ENCODE results near the gene SLC16A12.

SLC16A12 gene

GRCh38 chr10:89505640-89506275 is 29.6 kb downstream of the SLC16A12 start:
- DNase-seq = no peak

- DNase-seq = no peak
Observed at GRCh38 chr10:89504691-89505090, 30.7 kb downstream of the SLC16A12 start.

- DNase-seq = no peak
Observed at GRCh38 chr10:89503652-89504370, 31.6 kb downstream of the SLC16A12 start.

GRCh38 chr10:89503151-89503550 is 32.2 kb downstream of the SLC16A12 start:
- no peak for DNase-seq

- DNase-seq = no peak
Observed at GRCh38 chr10:89502549-89502948, 32.8 kb downstream of the SLC16A12 start.

GRCh38 chr10:89494575-89494974 is 40.8 kb downstream of the SLC16A12 start:
- DNase-seq = no peak

- DNase-seq = no peak
Observed at GRCh38 chr10:89494068-89494467, 41.3 kb downstream of the SLC16A12 start.

GRCh38 chr10:89491932-89492331 is 43.5 kb downstream of the SLC16A12 start:
- no peak for DNase-seq

GRCh38 chr10:89490596-89491335 is 44.6 kb downstream of the SLC16A12 start:
- no peak for DNase-seq

GRCh38 chr10:89482256-89482655 is 53.1 kb downstream of the SLC16A12 start:
- DNase-seq = no peak

GRCh38 chr10:89481662-89482061 is 53.7 kb downstream of the SLC16A12 start:
- no peak for DNase-seq

GRCh38 chr10:89479771-89480446 is 55.5 kb downstream of the SLC16A12 start:
- DNase-seq = no peak

GRCh38 chr10:89478739-89479654 is 56.4 kb downstream of the SLC16A12 start:
- no peak for DNase-seq

GRCh38 chr10:89478085-89478738 is 57.2 kb downstream of the SLC16A12 start:
- DNase-seq = no peak

GRCh38 chr10:89476150-89476549 is 59.2 kb downstream of the SLC16A12 start:
- DNase-seq = no peak

GRCh38 chr10:89475591-89475998 is 59.8 kb downstream of the SLC16A12 start:
- no peak for DNase-seq

- no peak for DNase-seq
Observed at GRCh38 chr10:89475125-89475524, 60.3 kb downstream of the SLC16A12 start.

GRCh38 chr10:89474452-89474851 is 60.9 kb downstream of the SLC16A12 start:
- no peak for DNase-seq

- no peak for DNase-seq
Observed at GRCh38 chr10:89471110-89471809, 64.1 kb downstream of the SLC16A12 start.

- no peak for DNase-seq
Observed at GRCh38 chr10:89470628-89471027, 64.8 kb downstream of the SLC16A12 start.

- no peak for DNase-seq
Observed at GRCh38 chr10:89469517-89469916, 65.9 kb downstream of the SLC16A12 start.

Data from C1 segment of cervical spinal cord (tissue), 14 donors.